GM12873 (cell line): ENCODE data around the gene CHRNA1.

Source experiments
- CTCF ChIP-seq: IDR thresholded peaks from 2 replicates; pipeline ENCODE4 v1.5.1; 2012; ENCODE audit warnings: low read depth, mild to moderate bottlenecking, moderate library complexity, low read length, control low read depth; ENCODE audit not compliant: insufficient read depth; ENCODE audit errors: missing control alignments

Gene CHRNA1

GRCh38 chr2:174768557-174768956 lies 4.3 kb upstream of the CHRNA1 start:
- no peak for TF ChIP-seq CTCF

GRCh38 chr2:174766271-174766670 lies 2.0 kb upstream of the CHRNA1 start:
- no peak for TF ChIP-seq CTCF

GRCh38 chr2:174765576-174765975 lies 1.3 kb upstream of the CHRNA1 start:
- no peak for TF ChIP-seq CTCF

- no peak for TF ChIP-seq CTCF
Observed at GRCh38 chr2:174763780-174764179, 492 bp downstream of the CHRNA1 start.

- no peak for TF ChIP-seq CTCF
Observed at GRCh38 chr2:174762464-174762863, 1.8 kb downstream of the CHRNA1 start.

GRCh38 chr2:174761837-174762236 lies 2.4 kb downstream of the CHRNA1 start:
- TF ChIP-seq CTCF = no peak

- no peak for TF ChIP-seq CTCF
Observed at GRCh38 chr2:174760845-174761473, 3.3 kb downstream of the CHRNA1 start.
